GM21825 (cell line): ENCODE measurements around the gene MEX3D.

Experiments
- ATAC-seq: cut with Tn5 transposase; IDR thresholded peaks from one replicate; pipeline ENCODE4 v1.9.1; 2021; ENCODE audit warnings: mild to moderate bottlenecking, moderate library complexity; ENCODE audit not compliant: unreplicated experiment

The MEX3D gene

GRCh38 chr19:1568320-1569019 is at the start of gene MEX3D:
Gene MEX3D, minus strand, starts transcription at chr19:1568325. Its CDS starts 267 bp downstream, at chr19:1568058.
- peak; percentile 63 for ATAC-seq

- no peak for ATAC-seq
Observed at GRCh38 chr19:1616875-1617274, 48.8 kb upstream of the MEX3D start.

- ATAC-seq: no peak
Observed at GRCh38 chr19:1616396-1616795, 48.3 kb upstream of the MEX3D start.

- ATAC-seq: no peak
Observed at GRCh38 chr19:1615156-1615765, 47.1 kb upstream of the MEX3D start.

- ATAC-seq: no peak
Observed at GRCh38 chr19:1613808-1614570, 45.9 kb upstream of the MEX3D start.

- no peak for ATAC-seq
Observed at GRCh38 chr19:1613146-1613545, 45.0 kb upstream of the MEX3D start.

GRCh38 chr19:1612114-1613086 is 44.3 kb upstream of the MEX3D start:
- ATAC-seq: no peak

- ATAC-seq: no peak
Observed at GRCh38 chr19:1611353-1611752, 43.2 kb upstream of the MEX3D start.

- no peak for ATAC-seq
Observed at GRCh38 chr19:1610579-1610978, 42.5 kb upstream of the MEX3D start.

- ATAC-seq: no peak
Observed at GRCh38 chr19:1609680-1610474, 41.8 kb upstream of the MEX3D start.

- ATAC-seq: no peak
Observed at GRCh38 chr19:1609103-1609396, 40.9 kb upstream of the MEX3D start.

GRCh38 chr19:1608359-1609102 is 40.4 kb upstream of the MEX3D start:
- ATAC-seq: no peak

GRCh38 chr19:1606138-1606651 is 38.1 kb upstream of the MEX3D start:
- ATAC-seq: no peak

GRCh38 chr19:1605236-1606137 is 37.4 kb upstream of the MEX3D start, which contains the start of gene UQCR11:
Gene UQCR11, minus strand, starts transcription at chr19:1605462. Its CDS starts 53 bp downstream, at chr19:1605409.
- ATAC-seq: peak; percentile 75

GRCh38 chr19:1602091-1602707 is 34.1 kb upstream of the MEX3D start:
- ATAC-seq: no peak

GRCh38 chr19:1601613-1602064 is 33.5 kb upstream of the MEX3D start:
- ATAC-seq: no peak

GRCh38 chr19:1599460-1599846 is 31.3 kb upstream of the MEX3D start:
- no peak for ATAC-seq
